Activated T-helper 2 cell treated with anti-CD3 and anti-CD28 coated beads, Interferon-gamma antibody, Interleukin-2, Interleukin-4, amounts not matched to agents 10 μg/mL and 5 μg/mL and 100 μg/mL, durations not matched to agents 14 hours and 24 hours and 36 hours (primary cell): ENCODE results near the gene ZDHHC11B. TPM values are rescaled to one million over a fixed set of nuclear protein-coding genes. Genes with fewer than 3 reads are reported as not detected.
"Not testable (repeated sequence)": the region's sequence is repeated elsewhere in the genome, so short reads cannot be mapped to it uniquely, and the experiment has no call there.

Source experiments
- DNase-seq: peaks from one replicate; pipeline ENCODE4 v3.0.0; 2021; ENCODE audit warnings: low spot score
- H3K27ac Mint-ChIP-seq: one replicate; pipeline ENCODE4 v1.8.0; 2021; ENCODE audit warnings: mixed read lengths
- H3K27me3 Mint-ChIP-seq: one replicate; pipeline ENCODE4 v1.8.0; 2021; ENCODE audit warnings: low read depth, mixed read lengths
- H3K36me3 Mint-ChIP-seq: one replicate; pipeline ENCODE4 v1.8.0; 2021; ENCODE audit warnings: low read depth, mixed read lengths
- H3K4me1 Mint-ChIP-seq: one replicate; pipeline ENCODE4 v1.8.0; 2021; ENCODE audit warnings: low read depth, mixed read lengths
- H3K4me3 Mint-ChIP-seq: one replicate; pipeline ENCODE4 v1.8.0; 2021; ENCODE audit warnings: low read depth, mild to moderate bottlenecking, moderate library complexity, mixed read lengths
- H3K9me3 Mint-ChIP-seq: one replicate; pipeline ENCODE4 v1.8.0; 2021; ENCODE audit warnings: mixed read lengths
- intact Hi-C: fragments of 100-400 bp; cut with micrococcal nuclease; formaldehyde crosslinking; loops from one replicate; pipeline ENCODE4 v1.15.1; 2023
- total RNA-seq: library from RNA; stranded (reverse); gene quantifications from 2 replicates; pipeline ENCODE4 v1.2.3, GENCODE V29; 2022

ZDHHC11B gene
- total RNA-seq, 1 donor from 2014 or later: 0.18 TPM

- H3K9me3 Mint-ChIP-seq, DNase-seq, H3K36me3 Mint-ChIP-seq, H3K27ac Mint-ChIP-seq, H3K27me3 Mint-ChIP-seq, H3K4me3 Mint-ChIP-seq, H3K4me1 Mint-ChIP-seq: not testable (repeated sequence)
- intact Hi-C loops: loop anchor here (5.0 kb wide), 1 partner anchor 97 kb away; no protein-coding TSS in a partner anchor
Observed at GRCh38 chr5:778967-779366, 5.6 kb downstream of the ZDHHC11B start.

- not testable (repeated sequence) for H3K36me3 Mint-ChIP-seq, H3K27ac Mint-ChIP-seq
- intact Hi-C loops: loop anchor here (5.0 kb wide), 1 partner anchor 96 kb away; no protein-coding TSS in a partner anchor
Observed at GRCh38 chr5:778421-778820, 6.1 kb downstream of the ZDHHC11B start.

GRCh38 chr5:777756-778161, 6.8 kb downstream of the ZDHHC11B start:
- Mint-ChIP-seq H3K27ac (no peak overlapping the region), H3K27me3 (no peaks in the 10 kb centered on the region), H3K36me3 (no peaks in the 10 kb centered on the region), H3K4me3 (no peak overlapping the region), H3K9me3 (no peaks in the 10 kb centered on the region), H3K4me1 (no peaks in the 10 kb centered on the region)
- DNase-seq: no peak
- intact Hi-C loops: loop anchor here (5.0 kb wide), 1 partner anchor 95 kb away; no protein-coding TSS in a partner anchor

More at GRCh38 chr5:778421-778820, 6.1 kb downstream of the ZDHHC11B start:
- not testable (repeated sequence) for H3K4me3 Mint-ChIP-seq, H3K4me1 Mint-ChIP-seq, DNase-seq, H3K9me3 Mint-ChIP-seq, H3K27me3 Mint-ChIP-seq

- H3K36me3 Mint-ChIP-seq: no peaks in the 10 kb centered on the region
- H3K4me1 Mint-ChIP-seq: no peaks in the 10 kb centered on the region
- no peak overlapping the region for H3K4me3 Mint-ChIP-seq
- no peaks in the 10 kb centered on the region for H3K27me3 Mint-ChIP-seq
- no peak overlapping the region for H3K27ac Mint-ChIP-seq
- no peak for DNase-seq
- intact Hi-C loops: loop anchor here (5.0 kb wide), 1 partner anchor 95 kb away; no protein-coding TSS in a partner anchor
- no peaks in the 10 kb centered on the region for H3K9me3 Mint-ChIP-seq
Observed at GRCh38 chr5:776862-777711, 7.4 kb downstream of the ZDHHC11B start.

GRCh38 chr5:775961-776861, 8.3 kb downstream of the ZDHHC11B start:
- Mint-ChIP-seq H3K36me3 (no peaks in the 10 kb centered on the region), H3K27ac (no peak overlapping the region), H3K4me3 (no peak overlapping the region), H3K9me3 (no peaks in the 10 kb centered on the region), H3K27me3 (no peaks in the 10 kb centered on the region), H3K4me1 (no peaks in the 10 kb centered on the region)
- intact Hi-C loops: loop anchor here (5.0 kb wide), 1 partner anchor 94 kb away; no protein-coding TSS in a partner anchor
- no peak for DNase-seq

GRCh38 chr5:775595-775960, 9.0 kb downstream of the ZDHHC11B start:
- not testable (repeated sequence) for H3K4me3 Mint-ChIP-seq, DNase-seq
- intact Hi-C loops: loop anchor here (5.0 kb wide), 1 partner anchor 93 kb away; no protein-coding TSS in a partner anchor

GRCh38 chr5:774854-775505, 9.5 kb downstream of the ZDHHC11B start:
- H3K27me3 Mint-ChIP-seq, H3K4me1 Mint-ChIP-seq, DNase-seq, H3K27ac Mint-ChIP-seq, H3K4me3 Mint-ChIP-seq, H3K36me3 Mint-ChIP-seq, H3K9me3 Mint-ChIP-seq: not testable (repeated sequence)
- intact Hi-C loops: loop anchor here (5.0 kb wide), 1 partner anchor 93 kb away; no protein-coding TSS in a partner anchor

More at GRCh38 chr5:775595-775960, 9.0 kb downstream of the ZDHHC11B start:
- H3K9me3 Mint-ChIP-seq, H3K4me1 Mint-ChIP-seq, H3K27me3 Mint-ChIP-seq, H3K27ac Mint-ChIP-seq, H3K36me3 Mint-ChIP-seq: not testable (repeated sequence)

GRCh38 chr5:774304-774703, 10.2 kb downstream of the ZDHHC11B start:
- H3K36me3 Mint-ChIP-seq, H3K4me1 Mint-ChIP-seq, H3K4me3 Mint-ChIP-seq, H3K27ac Mint-ChIP-seq, intact Hi-C loops, H3K9me3 Mint-ChIP-seq, H3K27me3 Mint-ChIP-seq, DNase-seq: not testable (repeated sequence)

GRCh38 chr5:773517-774264, 10.8 kb downstream of the ZDHHC11B start:
- H3K4me1 Mint-ChIP-seq: no peaks in the 10 kb centered on the region
- no peaks in the 10 kb centered on the region for H3K36me3 Mint-ChIP-seq
- H3K4me3 Mint-ChIP-seq: no peak overlapping the region
- no peaks in the 10 kb centered on the region for H3K27me3 Mint-ChIP-seq
- intact Hi-C loops: no loop called here
- DNase-seq: no peak
- H3K9me3 Mint-ChIP-seq: no peaks in the 10 kb centered on the region
- H3K27ac Mint-ChIP-seq: no peak overlapping the region

- intact Hi-C loops, H3K27ac Mint-ChIP-seq, H3K4me1 Mint-ChIP-seq, H3K4me3 Mint-ChIP-seq, H3K9me3 Mint-ChIP-seq, DNase-seq, H3K36me3 Mint-ChIP-seq, H3K27me3 Mint-ChIP-seq: not testable (repeated sequence)
Observed at GRCh38 chr5:772931-773330, 11.6 kb downstream of the ZDHHC11B start.

- DNase-seq, H3K27ac Mint-ChIP-seq, H3K4me3 Mint-ChIP-seq, intact Hi-C loops, H3K9me3 Mint-ChIP-seq, H3K36me3 Mint-ChIP-seq, H3K27me3 Mint-ChIP-seq, H3K4me1 Mint-ChIP-seq: not testable (repeated sequence)
Observed at GRCh38 chr5:772547-772890, 12.0 kb downstream of the ZDHHC11B start.
